ENCODE results near the gene GPR4. TPM values are rescaled to one million over a fixed set of nuclear protein-coding genes. Genes with fewer than 3 reads are reported as not detected.
A peak's percentile ranks its signal among the peaks of the same experiment; 100 is the strongest.
"Not testable (repeated sequence)": the region's sequence is repeated elsewhere in the genome, so short reads cannot be mapped to it uniquely, and the experiment has no call there.

The GPR4 gene
- total RNA-seq, 3 donors from 2014 or later: 1.1 to 8.8 (median 1.2) TPM

DNA sequence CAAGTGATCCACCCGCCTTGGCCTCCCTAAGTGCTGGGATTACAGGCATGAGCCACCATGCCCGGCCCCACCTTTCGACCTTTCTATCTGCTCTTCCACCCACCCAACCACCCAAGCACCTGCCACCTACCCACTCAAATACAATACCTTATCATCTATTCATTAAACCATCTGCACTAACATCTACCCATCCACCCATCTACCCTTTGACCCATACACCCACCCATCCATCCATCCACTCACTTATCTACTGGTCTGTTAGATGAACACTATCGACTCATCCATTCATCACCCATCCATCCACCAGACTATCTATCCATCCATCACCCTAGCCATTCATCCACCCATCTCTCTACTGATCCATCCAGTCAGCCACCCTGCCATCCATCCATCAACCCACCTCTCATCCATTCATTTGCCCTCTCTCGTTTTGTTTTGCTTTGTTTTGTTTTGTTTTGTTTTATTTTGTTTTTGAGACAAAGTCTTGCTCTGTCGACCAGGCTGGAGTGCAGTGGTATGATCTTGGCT lies 20.0 kb upstream of the GPR4 start:
- DNase-seq (ENCODE audit: low spot score in 2 of 2): no peak
- Histone ChIP-seq H3K27ac (no peak overlapping the region), H3K9me3 (no peaks in the 10 kb centered on the region), H3K36me3 (no peaks in the 10 kb centered on the region), H3K4me1 (no peaks in the 10 kb centered on the region), H3K27me3 (no peaks in the 10 kb centered on the region), H3K4me3 (no peak overlapping the region)
- TF ChIP-seq, protein P1, sequence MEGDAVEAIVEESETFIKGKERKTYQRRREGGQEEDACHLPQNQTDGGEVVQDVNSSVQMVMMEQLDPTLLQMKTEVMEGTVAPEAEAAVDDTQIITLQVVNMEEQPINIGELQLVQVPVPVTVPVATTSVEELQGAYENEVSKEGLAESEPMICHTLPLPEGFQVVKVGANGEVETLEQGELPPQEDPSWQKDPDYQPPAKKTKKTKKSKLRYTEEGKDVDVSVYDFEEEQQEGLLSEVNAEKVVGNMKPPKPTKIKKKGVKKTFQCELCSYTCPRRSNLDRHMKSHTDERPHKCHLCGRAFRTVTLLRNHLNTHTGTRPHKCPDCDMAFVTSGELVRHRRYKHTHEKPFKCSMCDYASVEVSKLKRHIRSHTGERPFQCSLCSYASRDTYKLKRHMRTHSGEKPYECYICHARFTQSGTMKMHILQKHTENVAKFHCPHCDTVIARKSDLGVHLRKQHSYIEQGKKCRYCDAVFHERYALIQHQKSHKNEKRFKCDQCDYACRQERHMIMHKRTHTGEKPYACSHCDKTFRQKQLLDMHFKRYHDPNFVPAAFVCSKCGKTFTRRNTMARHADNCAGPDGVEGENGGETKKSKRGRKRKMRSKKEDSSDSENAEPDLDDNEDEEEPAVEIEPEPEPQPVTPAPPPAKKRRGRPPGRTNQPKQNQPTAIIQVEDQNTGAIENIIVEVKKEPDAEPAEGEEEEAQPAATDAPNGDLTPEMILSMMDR (IDR thresholded peaks at IDR 0.05): no peak
- TF ChIP-seq POLR2AphosphoS5 (IDR thresholded peaks at IDR 0.05) (no peak), POLR2A (IDR thresholded peaks at IDR 0.05) (no peak)
- intact Hi-C loops (cut with DNase I; ENCODE audit: low total_unique reads): no loop called here

DNA sequence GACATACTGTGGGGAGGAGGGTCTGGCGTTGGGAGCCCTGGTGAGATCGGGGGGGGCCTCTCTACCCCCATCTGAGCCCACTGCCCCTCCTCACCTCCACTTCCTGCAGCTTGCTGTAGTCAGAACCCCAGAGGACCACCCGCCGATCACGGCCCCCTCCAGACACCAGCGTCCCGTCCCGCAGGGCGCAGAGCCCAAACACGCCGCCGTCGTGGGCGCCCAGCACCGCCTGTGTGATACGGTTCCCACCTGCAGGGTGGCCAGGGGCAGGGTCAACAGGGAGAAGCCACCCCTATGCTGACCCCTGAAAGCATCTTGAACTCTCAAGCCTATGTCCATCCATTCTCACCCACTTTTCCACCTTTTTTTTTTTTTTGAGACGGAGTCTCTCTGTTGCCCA lies 19.4 kb upstream of the GPR4 start:
- Histone ChIP-seq H3K27ac (no peak overlapping the region), H3K36me3 (no peaks in the 10 kb centered on the region), H3K4me3 (no peak overlapping the region), H3K4me1 (no peaks in the 10 kb centered on the region), H3K9me3 (no peaks in the 10 kb centered on the region), H3K27me3 (no peaks in the 10 kb centered on the region)
- DNase-seq (ENCODE audit: low spot score in 2 of 2): no peak
- TF ChIP-seq POLR2A (IDR thresholded peaks at IDR 0.05) (no peak), POLR2AphosphoS5 (IDR thresholded peaks at IDR 0.05) (no peak)
- TF ChIP-seq, protein P1 (IDR thresholded peaks at IDR 0.05): no peak
- intact Hi-C loops (cut with DNase I; ENCODE audit: low total_unique reads): no loop called here

GRCh38 chr19:45616704-45617017 lies 14.6 kb upstream of the GPR4 start:
- no peaks in the 10 kb centered on the region for H3K4me1 ChIP-seq
- no peak overlapping the region for H3K4me3 ChIP-seq
- no peaks in the 10 kb centered on the region for H3K36me3 ChIP-seq
- H3K9me3 ChIP-seq: no peaks in the 10 kb centered on the region
- DNase-seq (ENCODE audit: low spot score in 2 of 2): no peak
- intact Hi-C loops (cut with DNase I; ENCODE audit: low total_unique reads): no loop called here
- TF ChIP-seq, protein P1 (IDR thresholded peaks at IDR 0.05): no peak
- TF ChIP-seq POLR2A (IDR thresholded peaks at IDR 0.05): no peak
- TF ChIP-seq POLR2AphosphoS5 (IDR thresholded peaks at IDR 0.05): no peak
- H3K27ac ChIP-seq: no peak overlapping the region
- H3K27me3 ChIP-seq: no peaks in the 10 kb centered on the region

GRCh38 chr19:45615795-45616703 lies 14.0 kb upstream of the GPR4 start:
- peak in 1 of 2 donors; percentile 68 for DNase-seq (ENCODE audit: low spot score in 2 of 2)
- Histone ChIP-seq H3K27me3 (no peaks in the 10 kb centered on the region), H3K4me3 (no peak overlapping the region), H3K9me3 (no peaks in the 10 kb centered on the region), H3K36me3 (no peaks in the 10 kb centered on the region), H3K4me1 (no peaks in the 10 kb centered on the region), H3K27ac (peak overlapping the region in 1 of 2 donors; percentile 19)
- intact Hi-C loops (cut with DNase I; ENCODE audit: low total_unique reads): no loop called here
- TF ChIP-seq POLR2A (IDR thresholded peaks at IDR 0.05): no peak
- TF ChIP-seq POLR2AphosphoS5 (IDR thresholded peaks at IDR 0.05): no peak
- TF ChIP-seq, protein P1 (IDR thresholded peaks at IDR 0.05): no peak

GRCh38 chr19:45615056-45615455 lies 13.0 kb upstream of the GPR4 start:
- peak overlapping the region in 1 of 2 donors; percentile 17 for H3K27ac ChIP-seq
- H3K36me3 ChIP-seq; intact Hi-C loops (cut with DNase I; ENCODE audit: low total_unique reads); H3K9me3 ChIP-seq; DNase-seq (ENCODE audit: low spot score in 2 of 2); H3K27me3 ChIP-seq; H3K4me1 ChIP-seq; H3K4me3 ChIP-seq: not testable (repeated sequence)

Data from breast epithelium (tissue), 4 donors.